ENCODE results near the gene PGAM5. TPM values are rescaled to one million over a fixed set of nuclear protein-coding genes. Genes with fewer than 3 reads are reported as not detected.

PGAM5 gene
- 10 to 100 TPM; 11.4 to 22.0 (median 15.0) TPM for polyA plus RNA-seq (ENCODE audit: insufficient read depth in 1 of 5, insufficient read length in 5 of 5, low replicate concordance in 1 of 5)
- long read RNA-seq, donor 1, partial matches to known transcripts = 0 of 3 reads
- long read RNA-seq, donor 1, other reads (novel, unspliced or antisense) = 0 of 3 reads
- long read RNA-seq, donor 2, partial matches to known transcripts = 13 of 13 reads
- long read RNA-seq, donor 2, other reads (novel, unspliced or antisense) = 0 of 13 reads
- long read RNA-seq, donor 3, partial matches to known transcripts = 45 of 52 reads
- long read RNA-seq, donor 3, other reads (novel, unspliced or antisense) = 6 of 52 reads
- long read RNA-seq, donor 4, partial matches to known transcripts = 0 of 1 reads
- long read RNA-seq, donor 4, other reads (novel, unspliced or antisense) = 0 of 1 reads
- long read RNA-seq, donor 5, transcript PGAM5-203 (6 exons, 2,834 nt) = major isoform, 5 of 5 reads
- long read RNA-seq, donor 5, partial matches to known transcripts = 0 of 5 reads
- long read RNA-seq, donor 5, other reads (novel, unspliced or antisense) = 0 of 5 reads
- long read RNA-seq, donor 6, partial matches to known transcripts = 0 of 4 reads
- long read RNA-seq, donor 6, other reads (novel, unspliced or antisense) = 0 of 4 reads
- long read RNA-seq, donor 7, partial matches to known transcripts = 31 of 42 reads
- long read RNA-seq, donor 7, other reads (novel, unspliced or antisense) = 9 of 42 reads
- long read RNA-seq, donor 8, partial matches to known transcripts = 0 of 1 reads
- long read RNA-seq, donor 8, other reads (novel, unspliced or antisense) = 0 of 1 reads

- peak; percentile 79 to 83 for DNase-seq
Observed at GRCh38 chr12:132710405-132711079, at the start of gene PGAM5. Gene PGAM5, plus strand, starts transcription at chr12:132710842. Its CDS starts 35 bp downstream, at chr12:132710877.

GRCh38 chr12:132660996-132661395 is 49.6 kb upstream of the PGAM5 start:
- no peak for DNase-seq

GRCh38 chr12:132661972-132662371 is 48.7 kb upstream of the PGAM5 start:
- DNase-seq = no peak

- no peak for DNase-seq
Observed at GRCh38 chr12:132662901-132663755, 47.5 kb upstream of the PGAM5 start.

- no peak for DNase-seq
Observed at GRCh38 chr12:132664206-132665148, 46.2 kb upstream of the PGAM5 start.

GRCh38 chr12:132665149-132665491 is 45.5 kb upstream of the PGAM5 start:
- no peak for DNase-seq

- no peak for DNase-seq
Observed at GRCh38 chr12:132665794-132666193, 44.8 kb upstream of the PGAM5 start.

GRCh38 chr12:132668191-132669088 is 42.2 kb upstream of the PGAM5 start:
- no peak for DNase-seq

- no peak for DNase-seq
Observed at GRCh38 chr12:132669166-132669879, 41.3 kb upstream of the PGAM5 start.

GRCh38 chr12:132672116-132672515 is 38.5 kb upstream of the PGAM5 start:
- no peak for DNase-seq

GRCh38 chr12:132672678-132673077 is 38.0 kb upstream of the PGAM5 start:
- DNase-seq = no peak

- DNase-seq = no peak
Observed at GRCh38 chr12:132673288-132674179, 37.1 kb upstream of the PGAM5 start.

GRCh38 chr12:132674561-132674960 is 36.1 kb upstream of the PGAM5 start:
- no peak for DNase-seq

- no peak for DNase-seq
Observed at GRCh38 chr12:132675757-132676432, 34.7 kb upstream of the PGAM5 start.

- DNase-seq = no peak
Observed at GRCh38 chr12:132677492-132677891, 33.1 kb upstream of the PGAM5 start.

GRCh38 chr12:132685400-132685799 is 25.2 kb upstream of the PGAM5 start:
- DNase-seq = no peak

- peak in 1 of 2 donors; percentile 7 for DNase-seq
Observed at GRCh38 chr12:132686825-132687210, 23.8 kb upstream of the PGAM5 start.
